T-cell (primary cell): ENCODE results near the gene ADSL. TPM values are rescaled to one million over a fixed set of nuclear protein-coding genes. Genes with fewer than 3 reads are reported as not detected.

Experiments used
- ATAC-seq, 4 experiments: fragments of 200-7000 bp in 3 of 4; fragments of 150-1000 bp in 1 of 4; cut with Tn5 transposase; replicated peaks in 1 of 4; 1 replicate in 3 of 4; 2 replicates in 1 of 4; pipeline ENCODE4 v1.10.0; 2021; ENCODE audit warnings: moderate library complexity in 3 of 4, mild to moderate bottlenecking in 2 of 4, moderate number of reproducible peaks in 1 of 4
- CTCF ChIA-PET, 2 donors: fragments of 300-600 bp; sonication (Branson Sonifier 250); formaldehyde crosslinking; loops; one replicate each; lab custom pipeline; 2022; ENCODE audit warnings: antibody characterized with exemption in 2 of 2; lab: Charles Lee
- POLR2A ChIA-PET, 2 donors: fragments of 300-600 bp; sonication (Branson Sonifier 250); formaldehyde crosslinking; loops; one replicate each; lab custom pipeline; 2022; ENCODE audit warnings: antibody characterized with exemption in 2 of 2; lab: Charles Lee
- DNase-seq, 35 experiments: peaks; one replicate each; pipeline versions ENCODE4 v3.0.0 to v3.0.0-alpha.2; 2013 to 2023
- H3K27ac ChIP-seq: one replicate; pipeline ENCODE4 v1.5.1; 2013; ENCODE audit warnings: low read length
- H3K27me3 ChIP-seq, 2 experiments: replicated peaks in 1 of 2; 1 replicate in 1 of 2; 2 replicates in 1 of 2; pipeline versions ENCODE4 v1.6.1 to v1.7.0; 2013; ENCODE audit warnings: low read length in 1 of 2, mixed read lengths in 1 of 2; ENCODE audit not compliant: control insufficient read depth in 2 of 2, insufficient read depth in 2 of 2; ENCODE audit errors: extremely low read depth in 1 of 2
- H3K36me3 ChIP-seq, 2 donors: 1 replicate in 1 of 2; 2 replicates in 1 of 2; pipeline versions ENCODE4 v1.6.1 to v1.7.0; 2013; ENCODE audit warnings: low read length in 1 of 2; ENCODE audit not compliant: control insufficient read depth in 2 of 2, insufficient read depth in 1 of 2; ENCODE audit errors: extremely low read depth in 1 of 2
- H3K4me1 ChIP-seq, 2 experiments: 1 replicate in 1 of 2; 2 replicates in 1 of 2; pipeline versions ENCODE4 v1.6.1 to v1.7.0; 2013; ENCODE audit warnings: low read length in 2 of 2, mixed read lengths in 1 of 2; ENCODE audit not compliant: insufficient read depth in 2 of 2, control insufficient read depth in 1 of 2; ENCODE audit errors: extremely low read depth in 1 of 2
- H3K4me3 ChIP-seq, 2 donors: 1 replicate in 1 of 2; 2 replicates in 1 of 2; pipeline versions ENCODE4 v1.5.1 to v1.7.0; 2013; ENCODE audit warnings: mild to moderate bottlenecking in 2 of 2, low read length in 1 of 2, moderate library complexity in 1 of 2; ENCODE audit not compliant: control insufficient read depth in 1 of 2; ENCODE audit errors: extremely low read depth in 1 of 2
- H3K9me3 ChIP-seq: 2 replicates; pipeline ENCODE4 v1.7.0; 2013
- H3K27ac Mint-ChIP-seq, 2 donors: one replicate each; pipeline ENCODE4 v1.8.0; 2020 to 2021; ENCODE audit warnings: mild to moderate bottlenecking in 2 of 2, mixed read lengths in 2 of 2
- H3K27me3 Mint-ChIP-seq, 2 donors: one replicate each; pipeline ENCODE4 v1.8.0; 2021 to 2022; ENCODE audit warnings: mixed read lengths in 2 of 2
- H3K36me3 Mint-ChIP-seq: one replicate; pipeline ENCODE4 v1.8.0; 2021; ENCODE audit warnings: mixed read lengths
- H3K4me1 Mint-ChIP-seq, 3 donors: one replicate each; pipeline ENCODE4 v1.8.0; 2020 to 2022; ENCODE audit warnings: mixed read lengths in 3 of 3, mild to moderate bottlenecking in 1 of 3
- H3K4me3 Mint-ChIP-seq, 3 donors: one replicate each; pipeline ENCODE4 v1.8.0; 2020 to 2022; ENCODE audit warnings: mild to moderate bottlenecking in 3 of 3, mixed read lengths in 3 of 3, moderate library complexity in 3 of 3
- H3K9me3 Mint-ChIP-seq, 3 donors: one replicate each; pipeline ENCODE4 v1.8.0; 2020 to 2022; ENCODE audit warnings: mixed read lengths in 3 of 3
- WGBS: methylation state at CpG from one replicate; pipeline ENCODE4 v1.1.5; 2013; ENCODE audit warnings: missing lambda C conversion rate; ENCODE audit not compliant: insufficient coverage; 5-methylcytosine and 5-hydroxymethylcytosine counted together
- total RNA-seq, 35 experiments: library from RNA in 6 of 35; stranded (reverse) in 6 of 35; fragments of 120-200 nt in 1 of 35; gene quantifications; one replicate each; pipeline versions ENCODE4 v1.2.1 to v1.2.4 and lab custom pipeline; 2013 to 2026

ADSL gene
- total RNA-seq, 5 donors from 2014 or later (not counting 1 experiment from before 2014, with no cell fraction given), result 64.0 to 84.3 (median 75.1) TPM

DNA sequence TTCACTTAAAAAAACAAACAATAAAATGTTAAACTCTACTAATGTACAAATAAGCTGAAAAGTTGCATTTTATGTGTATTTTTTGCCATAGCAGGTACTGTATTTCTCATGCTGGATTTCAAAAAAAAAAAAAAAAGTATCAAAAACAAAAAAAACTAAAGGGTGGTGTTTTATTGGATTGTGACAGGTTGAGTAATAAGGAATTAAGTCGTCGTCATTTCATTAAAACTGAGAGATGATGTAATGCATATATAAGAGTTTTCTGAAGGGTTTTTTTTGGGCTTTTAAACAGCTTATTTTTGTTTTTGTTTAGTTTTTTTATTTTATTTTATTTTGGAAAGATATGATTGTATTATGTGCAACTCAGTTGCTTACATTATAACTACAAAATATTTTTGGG lies 10.9 kb upstream of the ADSL start:
- WGBS, result no CpG with 5 or more reads among the region's 2 CpGs
- Histone ChIP-seq H3K9me3 (no peaks in the 10 kb centered on the region), H3K36me3 (no peaks in the 10 kb centered on the region), H3K4me1 (peaks cover 49 to 61% of the 10 kb centered on the region in 2 experiments), H3K27ac (peak overlapping the region; percentile 55), H3K4me3 (no peak overlapping the region), H3K27me3 (no peaks in the 10 kb centered on the region)
- ChIA-PET POLR2A (interaction anchor here (0.6 kb wide), 5 partner anchors 11 to 796 kb away, joined by 3 to 5 read pairs (median 3); no protein-coding TSS in a partner anchor), CTCF (interaction anchor here (0.6 to 1.5 kb wide), 8 partner anchors 10 to 1591 kb away, joined by 3 to 8 read pairs (median 5); partner anchors contain the start of gene TNFRSF13C (in 1 of the 2))
- H3K36me3 Mint-ChIP-seq, result peaks cover 7% of the 10 kb centered on the region
- DNase-seq, result no peak
- H3K4me3 Mint-ChIP-seq, result peak overlapping the region in 1 of 3 donors; percentile 58
- H3K27ac Mint-ChIP-seq, result peak overlapping the region; percentile 85 to 96
- H3K4me1 Mint-ChIP-seq, result peaks cover 79 to 99% (median 86%) of the 10 kb centered on the region in 3 donors
- ATAC-seq, result no peak
- no peaks in the 10 kb centered on the region for H3K9me3 Mint-ChIP-seq
- H3K27me3 Mint-ChIP-seq, result no peaks in the 10 kb centered on the region

DNA sequence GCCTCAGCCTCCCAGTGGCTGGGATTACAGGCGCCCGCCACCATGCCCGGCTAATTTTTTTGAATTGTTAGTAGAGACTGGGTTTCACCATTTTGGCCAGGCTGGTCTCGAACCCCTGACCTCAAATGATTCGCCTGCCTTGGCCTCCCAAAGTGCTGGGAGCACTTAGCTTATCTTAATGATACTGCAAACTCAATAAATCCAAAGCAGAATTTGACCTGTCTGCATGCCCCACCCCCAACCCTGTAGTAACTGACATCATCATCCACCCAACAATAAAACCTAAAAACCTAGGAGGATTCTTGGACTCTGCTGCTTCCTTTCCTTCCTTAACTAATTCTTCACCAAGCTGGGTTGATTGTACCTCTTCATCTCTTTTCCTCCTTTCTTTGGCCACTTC lies 6.3 kb upstream of the ADSL start:
- ATAC-seq (no peak), DNase-seq (no peak)
- Histone ChIP-seq H3K9me3 (no peaks in the 10 kb centered on the region), H3K27me3 (no peaks in the 10 kb centered on the region), H3K36me3 (no peaks in the 10 kb centered on the region), H3K4me1 (peaks cover 33 to 54% of the 10 kb centered on the region in 2 experiments), H3K4me3 (no peak overlapping the region), H3K27ac (no peak overlapping the region)
- H3K27ac Mint-ChIP-seq, result peak overlapping the region in 1 of 2 donors; percentile 2
- H3K36me3 Mint-ChIP-seq, result peaks cover 4% of the 10 kb centered on the region
- ChIA-PET POLR2A (interaction anchor here (0.5 to 0.6 kb wide), 2 partner anchors 458 to 824 kb away, joined by 5 to 8 read pairs; no protein-coding TSS in a partner anchor), CTCF (no interaction called here)
- H3K27me3 Mint-ChIP-seq, result no peaks in the 10 kb centered on the region
- peaks cover 65 to 84% (median 73%) of the 10 kb centered on the region in 3 donors for H3K4me1 Mint-ChIP-seq
- 100% methylated on average over 2 of the region's 5 CpGs for WGBS
- H3K4me3 Mint-ChIP-seq, result no peak overlapping the region
- no peaks in the 10 kb centered on the region for H3K9me3 Mint-ChIP-seq

DNA sequence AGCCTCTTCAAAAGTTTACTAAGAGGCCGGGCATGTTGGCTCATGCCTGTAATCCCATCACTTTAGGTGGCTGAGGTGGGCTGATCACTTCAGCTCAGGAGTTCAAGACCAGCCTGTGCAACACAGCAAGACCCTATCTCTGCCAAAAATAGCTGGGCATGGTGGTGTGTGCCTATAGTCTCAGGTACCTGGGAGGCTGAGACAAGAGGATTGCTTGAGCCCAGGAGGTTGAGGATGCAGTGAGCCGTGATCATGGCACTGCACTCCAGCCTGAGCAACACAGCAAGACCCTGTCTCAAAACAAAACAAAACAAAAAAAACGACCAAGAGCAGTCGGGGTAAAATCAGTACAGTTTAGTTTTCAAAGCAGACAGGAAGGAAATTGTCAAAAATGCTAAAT lies 4.7 kb upstream of the ADSL start:
- Mint-ChIP-seq H3K27me3 (no peaks in the 10 kb centered on the region), H3K4me1 (peaks cover 59 to 72% (median 71%) of the 10 kb centered on the region in 3 donors), H3K27ac (peak overlapping the region; percentile 57 to 65), H3K36me3 (peaks cover 4% of the 10 kb centered on the region), H3K4me3 (peak overlapping the region in 2 of 3 donors; percentile 1 to 58), H3K9me3 (no peaks in the 10 kb centered on the region)
- ATAC-seq (no peak), DNase-seq (no peak)
- Histone ChIP-seq H3K27me3 (no peaks in the 10 kb centered on the region), H3K36me3 (no peaks in the 10 kb centered on the region), H3K27ac (no peak overlapping the region), H3K4me3 (no peak overlapping the region), H3K9me3 (no peaks in the 10 kb centered on the region), H3K4me1 (peaks cover 21 to 55% of the 10 kb centered on the region in 2 experiments)
- no CpG with 5 or more reads among the region's 4 CpGs for WGBS
- ChIA-PET POLR2A (interaction anchor here (0.6 to 1.0 kb wide), 3 partner anchors 46 to 134 kb away, joined by 3 to 7 read pairs (median 3); no protein-coding TSS in a partner anchor), CTCF (interaction anchor here in 1 of 2 donors (0.9 kb wide), 1 partner anchor 28 kb away, joined by 5 read pairs; no protein-coding TSS in a partner anchor)

DNA sequence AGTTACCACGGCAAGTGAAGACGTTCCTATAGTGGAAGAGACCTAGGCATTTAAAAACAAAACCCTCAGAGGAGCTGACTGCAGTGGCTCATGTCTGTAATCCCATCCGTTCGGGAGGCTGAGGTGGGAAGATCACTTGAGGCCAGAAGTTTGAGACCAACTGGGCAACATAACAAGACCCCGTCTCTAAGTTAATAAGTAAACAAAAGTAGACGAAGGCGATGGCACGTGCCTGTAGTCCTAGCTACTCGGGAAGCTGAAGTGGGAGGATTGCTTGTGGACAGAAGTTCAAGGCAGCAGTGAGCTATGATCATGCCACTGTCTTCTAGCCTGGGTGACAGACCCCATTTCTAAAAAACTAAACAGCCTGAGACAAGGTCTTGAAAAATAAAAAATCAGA lies 3.8 kb upstream of the ADSL start:
- no peak overlapping the region for H3K4me3 ChIP-seq
- Mint-ChIP-seq H3K36me3 (peaks cover 4% of the 10 kb centered on the region), H3K9me3 (no peaks in the 10 kb centered on the region), H3K4me1 (peaks cover 63 to 74% (median 70%) of the 10 kb centered on the region in 3 donors), H3K4me3 (peak overlapping the region in 1 of 3 donors; percentile 45), H3K27me3 (no peaks in the 10 kb centered on the region), H3K27ac (peak overlapping the region; percentile 57 to 86)
- no peaks in the 10 kb centered on the region for H3K9me3 ChIP-seq
- H3K36me3 ChIP-seq, result no peaks in the 10 kb centered on the region
- ATAC-seq (no peak), DNase-seq (no peak)
- POLR2A ChIA-PET, result interaction anchor here in 1 of 2 donors (1.0 kb wide), 1 partner anchor 53 kb away, joined by 3 read pairs; no protein-coding TSS in a partner anchor
- no peak overlapping the region for H3K27ac ChIP-seq
- H3K4me1 ChIP-seq, result peaks cover 24 to 56% of the 10 kb centered on the region in 2 experiments
- H3K27me3 ChIP-seq, result no peaks in the 10 kb centered on the region
- CTCF ChIA-PET, result no interaction called here
- 94% methylated on average over 5 of the region's 9 CpGs for WGBS

DNA sequence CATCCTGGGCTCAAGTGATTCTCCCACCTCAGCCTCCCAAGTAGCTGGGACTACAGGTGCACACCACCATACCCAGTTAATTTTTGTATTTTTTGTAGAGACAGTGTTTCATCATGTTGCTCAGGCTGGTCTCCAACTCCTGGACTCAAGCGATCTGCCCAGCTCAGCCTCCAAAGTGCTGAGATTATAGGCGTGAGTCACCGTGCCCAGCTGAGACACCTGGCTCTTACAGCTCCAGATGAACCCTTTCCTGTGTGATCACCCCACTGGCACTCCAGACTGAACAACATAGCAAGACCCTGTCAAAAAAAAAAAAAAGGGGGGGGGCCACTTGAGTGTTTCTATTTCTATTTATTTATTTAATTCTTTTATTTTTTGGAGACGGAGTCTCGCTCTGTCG lies 1.0 kb upstream of the ADSL start:
- Histone ChIP-seq H3K27me3 (no peaks in the 10 kb centered on the region), H3K4me1 (peaks cover 32 to 65% of the 10 kb centered on the region in 2 experiments), H3K36me3 (peaks cover 0 to 17% of the 10 kb centered on the region in 2 donors), H3K4me3 (peak overlapping the region; percentile 81 to 96), H3K27ac (peak overlapping the region; percentile 85), H3K9me3 (no peaks in the 10 kb centered on the region)
- Mint-ChIP-seq H3K36me3 (peaks cover 8% of the 10 kb centered on the region), H3K27me3 (no peaks in the 10 kb centered on the region), H3K4me1 (peaks cover 57 to 68% (median 63%) of the 10 kb centered on the region in 3 donors), H3K9me3 (no peaks in the 10 kb centered on the region), H3K27ac (peak overlapping the region; percentile 98 to 99), H3K4me3 (peak overlapping the region; percentile 92 to 98 (median 97))
- 17% methylated on average over 1 of the region's 6 CpGs for WGBS
- ATAC-seq, result no peak
- POLR2A ChIA-PET, result interaction anchor here (0.5 to 0.7 kb wide), 4 partner anchors 10 to 928 kb away, joined by 3 to 7 read pairs (median 7); no protein-coding TSS in a partner anchor
- peak in 3 of 35 experiments; percentile 42 to 49 (median 48) for DNase-seq
- CTCF ChIA-PET, result interaction anchor here (0.5 to 4.4 kb wide), 6 partner anchors 10 to 301 kb away, joined by 4 to 29 read pairs (median 5); no protein-coding TSS in a partner anchor

DNA sequence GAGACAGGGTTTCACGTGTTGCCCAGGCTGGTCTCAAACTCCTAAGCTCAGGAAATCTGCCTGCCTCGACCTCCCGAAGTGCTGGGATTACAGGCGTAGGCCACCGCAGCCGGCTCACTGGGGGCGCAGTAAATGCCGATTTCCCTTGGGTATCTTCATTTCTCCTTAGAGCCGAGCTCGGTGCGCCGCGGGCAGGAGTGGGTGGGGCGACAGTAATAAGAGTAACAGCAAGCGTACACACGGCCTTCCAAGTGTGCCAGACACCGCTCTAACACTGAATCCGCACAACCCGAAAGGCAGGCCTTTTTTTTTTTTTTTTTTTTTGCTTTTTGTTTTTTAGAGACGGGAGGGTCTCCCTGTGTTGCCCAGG lies 500 bp upstream of the ADSL start:
- Histone ChIP-seq H3K4me1 (peaks cover 32 to 65% of the 10 kb centered on the region in 2 experiments), H3K36me3 (peaks cover 0 to 22% of the 10 kb centered on the region in 2 donors), H3K27me3 (no peaks in the 10 kb centered on the region), H3K4me3 (peak overlapping the region; percentile 81 to 96), H3K9me3 (no peaks in the 10 kb centered on the region), H3K27ac (peak overlapping the region; percentile 85)
- Mint-ChIP-seq H3K4me1 (peaks cover 54 to 65% (median 60%) of the 10 kb centered on the region in 3 donors), H3K27ac (peak overlapping the region; percentile 98 to 99), H3K4me3 (peak overlapping the region; percentile 92 to 98 (median 97)), H3K36me3 (peaks cover 8% of the 10 kb centered on the region), H3K9me3 (no peaks in the 10 kb centered on the region), H3K27me3 (no peaks in the 10 kb centered on the region)
- peak; percentile 42 to 61 (median 50) for ATAC-seq
- POLR2A ChIA-PET, result interaction anchor here (0.6 to 0.7 kb wide), 4 partner anchors 10 to 279 kb away, joined by 3 to 7 read pairs (median 4); no protein-coding TSS in a partner anchor
- CTCF ChIA-PET, result interaction anchor here (0.5 to 4.4 kb wide), 7 partner anchors 11 to 1088 kb away, joined by 3 to 29 read pairs (median 5); partner anchors contain the start of gene TNRC6B (in 1 of the 2)
- WGBS, result 0% methylated on average over 5 of the region's 20 CpGs
- DNase-seq, result peak in 34 of 35 experiments; percentile 22 to 74 (median 54)
